A549 (cell line): Measurements from ENCODE around the gene DLG2.

Experiments used
- CBX2 ChIP-seq: fragments of 200-600 bp; sonication (generic); IDR thresholded peaks from 2 replicates; pipeline ENCODE4 v1.6.1; 2016; ENCODE audit warnings: low read depth, mild to moderate bottlenecking, borderline replicate concordance
- CEBPB ChIP-seq, 2 experiments: fragments of >200 bp in 1 of 2; sonication (Bioruptor Twin) in 1 of 2; formaldehyde crosslinking in 1 of 2; IDR thresholded peaks; 2 replicates each; pipeline ENCODE4 v1.6.1; 2012 to 2016
- CTCF ChIP-seq: fragments of >200 bp; sonication (Bioruptor Twin); formaldehyde crosslinking; IDR thresholded peaks from 3 replicates; pipeline ENCODE4 v1.5.1; 2016
- EP300 ChIP-seq, 2 experiments: fragments of >200 bp; sonication (Bioruptor Twin); formaldehyde crosslinking; IDR thresholded peaks; 2 replicates in 1 of 2; 3 replicates in 1 of 2; pipeline ENCODE4 v1.6.1; 2016 to 2017
- MAX ChIP-seq: IDR thresholded peaks from 2 replicates; pipeline ENCODE4 v1.6.1; 2012
- NFE2L2 ChIP-seq: fragments of 150-350 bp; conservative IDR thresholded peaks from 2 replicates; pipeline ENCODE4 v1.6.1; 2014; ENCODE audit warnings: low read length
- POLR2A ChIP-seq: IDR thresholded peaks from 2 replicates; pipeline ENCODE4 v1.6.1; 2012; ENCODE audit warnings: mild to moderate bottlenecking, low read length
- TF ChIP-seq, protein P1 (sequence below): fragments of 450-650 bp; IDR thresholded peaks from 2 replicates; pipeline ENCODE4 v1.6.1; 2014; ENCODE audit warnings: antibody characterized with exemption

DNA sequence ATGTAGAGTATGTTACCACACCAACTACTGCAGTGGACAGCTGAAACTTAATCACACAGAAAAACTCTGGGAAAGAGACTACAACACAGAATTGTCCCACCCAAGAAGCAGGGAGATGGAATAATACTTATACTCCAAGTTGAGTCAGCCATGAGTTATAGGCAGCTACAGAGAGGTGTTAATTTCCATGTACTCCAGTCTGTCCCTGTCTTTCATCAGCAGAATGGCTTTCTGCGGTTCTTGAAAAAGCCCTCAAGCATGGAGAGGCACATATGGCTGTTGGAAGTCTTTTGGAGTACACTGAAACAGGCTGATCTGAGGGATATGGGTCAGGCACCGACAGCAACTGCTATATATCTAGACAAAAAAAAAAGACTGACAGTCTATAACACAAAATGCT is 219.5 kb downstream of the DLG2 start:
- TF ChIP-seq POLR2A (no peak), CTCF (no peak), EP300 (IDR thresholded peaks at IDR 0.05) (no peak), CEBPB (IDR thresholded peaks at IDR 0.05) (no peak), MAX (no peak), CBX2 (no peak), NFE2L2 (no peak)
- TF ChIP-seq, protein P1, sequence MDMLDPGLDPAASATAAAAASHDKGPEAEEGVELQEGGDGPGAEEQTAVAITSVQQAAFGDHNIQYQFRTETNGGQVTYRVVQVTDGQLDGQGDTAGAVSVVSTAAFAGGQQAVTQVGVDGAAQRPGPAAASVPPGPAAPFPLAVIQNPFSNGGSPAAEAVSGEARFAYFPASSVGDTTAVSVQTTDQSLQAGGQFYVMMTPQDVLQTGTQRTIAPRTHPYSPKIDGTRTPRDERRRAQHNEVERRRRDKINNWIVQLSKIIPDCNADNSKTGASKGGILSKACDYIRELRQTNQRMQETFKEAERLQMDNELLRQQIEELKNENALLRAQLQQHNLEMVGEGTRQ = no peak
